ENCODE data around the gene PNPLA7. TPM values are rescaled to one million over a fixed set of nuclear protein-coding genes. Genes with fewer than 3 reads are reported as not detected.

PNPLA7 gene
- total RNA-seq, 1 experiment from 2014 or later, result 3.9 TPM

DNA sequence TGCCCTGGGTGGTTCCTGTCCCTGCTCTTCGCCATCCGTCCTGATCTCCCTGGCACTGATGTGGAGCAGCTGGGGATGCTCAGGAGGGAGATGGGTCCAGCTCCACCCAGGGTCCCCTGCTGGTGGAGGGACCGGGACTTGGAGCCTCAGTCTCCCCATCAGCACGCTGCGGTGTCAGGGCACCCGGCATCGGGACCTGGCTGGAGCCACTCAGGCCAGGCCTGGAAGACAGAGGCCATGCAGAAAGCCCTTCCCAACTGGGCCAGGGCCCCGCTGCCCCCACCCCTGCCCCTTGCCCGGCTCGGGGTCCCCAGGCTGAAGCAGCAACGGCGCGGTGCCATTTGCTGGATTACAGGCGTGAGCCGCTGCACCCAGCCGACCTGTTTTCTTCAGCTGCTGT is 50.8 kb downstream of the PNPLA7 start:
- TF ChIP-seq, protein P1, sequence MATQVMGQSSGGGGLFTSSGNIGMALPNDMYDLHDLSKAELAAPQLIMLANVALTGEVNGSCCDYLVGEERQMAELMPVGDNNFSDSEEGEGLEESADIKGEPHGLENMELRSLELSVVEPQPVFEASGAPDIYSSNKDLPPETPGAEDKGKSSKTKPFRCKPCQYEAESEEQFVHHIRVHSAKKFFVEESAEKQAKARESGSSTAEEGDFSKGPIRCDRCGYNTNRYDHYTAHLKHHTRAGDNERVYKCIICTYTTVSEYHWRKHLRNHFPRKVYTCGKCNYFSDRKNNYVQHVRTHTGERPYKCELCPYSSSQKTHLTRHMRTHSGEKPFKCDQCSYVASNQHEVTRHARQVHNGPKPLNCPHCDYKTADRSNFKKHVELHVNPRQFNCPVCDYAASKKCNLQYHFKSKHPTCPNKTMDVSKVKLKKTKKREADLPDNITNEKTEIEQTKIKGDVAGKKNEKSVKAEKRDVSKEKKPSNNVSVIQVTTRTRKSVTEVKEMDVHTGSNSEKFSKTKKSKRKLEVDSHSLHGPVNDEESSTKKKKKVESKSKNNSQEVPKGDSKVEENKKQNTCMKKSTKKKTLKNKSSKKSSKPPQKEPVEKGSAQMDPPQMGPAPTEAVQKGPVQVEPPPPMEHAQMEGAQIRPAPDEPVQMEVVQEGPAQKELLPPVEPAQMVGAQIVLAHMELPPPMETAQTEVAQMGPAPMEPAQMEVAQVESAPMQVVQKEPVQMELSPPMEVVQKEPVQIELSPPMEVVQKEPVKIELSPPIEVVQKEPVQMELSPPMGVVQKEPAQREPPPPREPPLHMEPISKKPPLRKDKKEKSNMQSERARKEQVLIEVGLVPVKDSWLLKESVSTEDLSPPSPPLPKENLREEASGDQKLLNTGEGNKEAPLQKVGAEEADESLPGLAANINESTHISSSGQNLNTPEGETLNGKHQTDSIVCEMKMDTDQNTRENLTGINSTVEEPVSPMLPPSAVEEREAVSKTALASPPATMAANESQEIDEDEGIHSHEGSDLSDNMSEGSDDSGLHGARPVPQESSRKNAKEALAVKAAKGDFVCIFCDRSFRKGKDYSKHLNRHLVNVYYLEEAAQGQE (IDR thresholded peaks at IDR 0.05; ENCODE audit: insufficient read depth in 1 of 2, low read depth in 2 of 2, low read length in 1 of 2), result no peak
- TF ChIP-seq CTCF (IDR thresholded peaks at IDR 0.05) (no peak), POLR2AphosphoS5 (IDR thresholded peaks at IDR 0.05; ENCODE audit: low read depth, low read length) (no peak), SIN3A (IDR thresholded peaks at IDR 0.05; ENCODE audit: borderline replicate concordance, insufficient read depth, low read depth, low read length) (no peak), TCF7L2 (IDR thresholded peaks at IDR 0.05; ENCODE audit: low read depth, low read length) (no peak)
- Histone ChIP-seq H3K27ac (ENCODE audit: low read length) (no peak overlapping the region), H3K27me3 (ENCODE audit: control insufficient read depth, insufficient read depth, low read length) (no peaks in the 10 kb centered on the region), H3K4me3 (ENCODE audit: low read depth in 2 of 2, low read length in 2 of 2) (no peak overlapping the region), H3K36me3 (ENCODE audit: control insufficient read depth, insufficient read depth, low read length) (no peaks in the 10 kb centered on the region), H3K4me1 (ENCODE audit: control insufficient read depth, insufficient read depth, low read length) (no peaks in the 10 kb centered on the region; the same call in 1 of the 2 replicates), H3K9me3 (ENCODE audit: control insufficient read depth, insufficient read depth, low read depth, low read length) (no peaks in the 10 kb centered on the region)
- ChIA-PET POLR2A (no interaction called here), CTCF (no interaction called here)
- BruUV-seq (replicated peaks), result no TSS peak
- no peak for DNase-seq (ENCODE audit: low read depth, low spot score)
- in situ Hi-C loops (cut with HindIII; ENCODE audit: low pct_unique_long_range_greater_than_20kb, low sequenced_read_pairs), result no loop called here
- ATAC-seq, result no peak
- intact Hi-C loops (cut with micrococcal nuclease; ENCODE audit: unreplicated experiment), result no loop called here

GRCh38 chr9:137498720-137499150 is 51.5 kb downstream of the PNPLA7 start:
- BruUV-seq (replicated peaks), result no TSS peak
- Histone ChIP-seq H3K9me3 (ENCODE audit: control insufficient read depth, insufficient read depth, low read depth, low read length) (no peaks in the 10 kb centered on the region), H3K4me1 (ENCODE audit: control insufficient read depth, insufficient read depth, low read length) (no peaks in the 10 kb centered on the region; the same call in 1 of the 2 replicates), H3K4me3 (ENCODE audit: low read depth in 2 of 2, low read length in 2 of 2) (no peak overlapping the region), H3K27ac (ENCODE audit: low read length) (no peak overlapping the region), H3K27me3 (ENCODE audit: control insufficient read depth, insufficient read depth, low read length) (no peaks in the 10 kb centered on the region), H3K36me3 (ENCODE audit: control insufficient read depth, insufficient read depth, low read length) (no peaks in the 10 kb centered on the region)
- no peak for ATAC-seq
- intact Hi-C loops (cut with micrococcal nuclease; ENCODE audit: unreplicated experiment) (no loop called here), in situ Hi-C loops (cut with HindIII; ENCODE audit: low pct_unique_long_range_greater_than_20kb, low sequenced_read_pairs) (no loop called here)
- ChIA-PET POLR2A (no interaction called here), CTCF (no interaction called here)
- TF ChIP-seq TCF7L2 (IDR thresholded peaks at IDR 0.05; ENCODE audit: low read depth, low read length), result no peak
- TF ChIP-seq CTCF (IDR thresholded peaks at IDR 0.05), result no peak
- no peak for TF ChIP-seq SIN3A (IDR thresholded peaks at IDR 0.05; ENCODE audit: borderline replicate concordance, insufficient read depth, low read depth, low read length)
- TF ChIP-seq, protein P1 (IDR thresholded peaks at IDR 0.05; ENCODE audit: insufficient read depth in 1 of 2, low read depth in 2 of 2, low read length in 1 of 2), result no peak
- TF ChIP-seq POLR2AphosphoS5 (IDR thresholded peaks at IDR 0.05; ENCODE audit: low read depth, low read length), result no peak
- no peak for DNase-seq (ENCODE audit: low read depth, low spot score)

Measured in Panc1 (cell line).